GM18508 (cell line): ENCODE data around the gene TRAPPC2L.
A peak's percentile ranks its signal among the peaks of the same experiment; 100 is the strongest.

Source experiments
- ATAC-seq: cut with Tn5 transposase; IDR thresholded peaks from one replicate; pipeline ENCODE4 v1.9.1; 2021; ENCODE audit warnings: moderate number of reproducible peaks; ENCODE audit not compliant: insufficient read depth, unreplicated experiment

The TRAPPC2L gene

GRCh38 chr16:88856828-88857727 is at the start of gene TRAPPC2L, which contains the start of gene GALNS:
Gene TRAPPC2L (plus strand): TSS chr16:88857127. CDS start chr16:88857151, 24 bp downstream.
Gene GALNS (minus strand): TSS chr16:88856947. CDS start chr16:88856877, 70 bp downstream.
- ATAC-seq, result no peak

GRCh38 chr16:88807142-88807625 is 49.7 kb upstream of the TRAPPC2L start:
- no peak for ATAC-seq

DNA sequence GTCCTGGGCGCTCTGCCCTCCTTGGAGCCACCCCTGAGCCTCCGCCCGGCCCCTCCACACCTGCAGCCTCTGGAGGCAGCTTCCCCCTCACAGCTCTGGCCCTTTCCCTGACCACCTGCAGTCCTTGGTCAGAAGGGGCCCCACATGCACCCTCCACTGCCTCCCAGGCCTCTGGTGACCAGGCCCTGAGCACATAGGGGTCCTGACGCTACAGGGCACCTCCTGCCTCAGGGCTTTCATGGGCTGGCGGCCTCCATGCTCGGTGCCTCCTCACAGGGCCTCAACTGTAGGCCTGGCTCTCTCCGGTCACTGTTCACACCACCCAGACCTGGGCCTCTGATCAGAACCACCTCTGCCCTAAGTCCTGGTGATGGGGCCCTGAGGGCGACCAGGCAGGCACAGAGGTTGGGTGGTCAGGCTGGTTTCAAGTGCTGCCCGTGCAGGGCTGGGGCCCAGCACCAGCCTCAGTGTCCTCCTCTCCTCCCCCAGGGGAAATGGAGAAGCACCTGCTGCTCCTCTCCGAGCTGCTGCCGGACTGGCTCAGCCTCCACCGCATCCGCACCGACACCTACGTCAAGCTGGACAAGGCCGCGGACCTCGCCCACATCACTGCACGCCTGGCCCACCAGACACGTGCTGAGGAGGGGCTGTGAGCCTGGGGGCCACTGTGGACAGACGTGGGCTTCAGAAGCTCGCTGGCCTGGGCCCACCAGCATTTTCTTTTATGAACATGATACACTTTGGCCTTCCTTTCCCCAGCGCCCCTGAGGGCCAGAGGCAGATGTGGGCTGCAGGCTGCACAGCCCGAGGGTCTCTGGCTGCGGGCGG is 49.1 kb upstream of the TRAPPC2L start:
- no peak for ATAC-seq

DNA sequence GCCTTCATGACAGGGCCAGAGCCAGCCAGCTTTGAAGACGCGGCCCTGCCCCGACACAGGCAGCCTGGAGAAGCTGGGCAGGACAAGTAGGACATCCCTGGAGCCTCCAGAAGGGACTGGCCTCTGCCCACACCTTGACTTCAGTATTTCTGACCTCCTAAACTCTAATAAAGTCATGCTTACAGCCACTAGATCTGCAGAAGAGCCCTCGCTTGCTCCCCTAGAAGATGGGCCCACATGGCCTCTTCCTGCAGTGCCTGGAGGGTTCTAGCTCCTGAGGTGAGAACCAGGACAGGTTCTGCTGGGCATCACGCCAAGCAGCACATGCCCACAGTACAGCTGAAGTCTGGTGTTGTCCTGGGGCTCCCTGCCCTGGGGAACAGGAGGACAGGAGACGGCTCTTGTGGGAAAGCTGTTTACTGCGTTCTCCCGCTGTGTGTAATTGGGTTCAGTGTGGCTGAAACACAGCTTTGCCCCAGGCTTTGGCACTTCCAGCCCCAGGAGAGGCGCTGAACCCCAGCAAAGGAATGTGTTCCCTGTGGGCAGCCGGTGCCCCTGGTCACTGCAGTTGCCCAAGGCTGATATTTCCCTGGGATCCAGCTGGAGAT is 47.8 kb upstream of the TRAPPC2L start:
- no peak for ATAC-seq

DNA sequence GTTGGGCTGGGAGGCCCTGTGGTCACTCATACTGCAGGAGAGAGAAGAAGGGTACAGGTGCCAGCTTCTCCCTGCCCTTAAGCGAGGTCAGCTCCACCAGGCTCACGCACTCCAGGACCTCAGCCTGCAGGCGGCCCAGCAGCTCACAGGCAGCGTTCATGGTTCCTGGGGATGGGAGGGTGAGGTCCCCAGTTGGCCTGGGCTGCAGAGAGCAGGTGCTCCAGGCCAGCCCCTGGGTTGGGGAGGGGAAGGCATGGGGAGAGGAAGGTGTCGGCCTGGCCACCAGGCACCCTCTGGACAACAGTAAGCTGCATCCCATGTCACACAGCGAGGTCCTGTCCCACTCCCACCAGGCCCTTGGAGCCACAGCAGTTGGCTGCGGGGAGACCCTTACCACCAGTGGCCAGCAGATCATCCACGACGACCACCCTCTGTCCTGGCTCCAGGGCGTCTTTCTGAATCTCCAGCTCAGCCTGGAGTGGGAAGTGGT is 47.2 kb upstream of the TRAPPC2L start:
- ATAC-seq, result no peak

DNA sequence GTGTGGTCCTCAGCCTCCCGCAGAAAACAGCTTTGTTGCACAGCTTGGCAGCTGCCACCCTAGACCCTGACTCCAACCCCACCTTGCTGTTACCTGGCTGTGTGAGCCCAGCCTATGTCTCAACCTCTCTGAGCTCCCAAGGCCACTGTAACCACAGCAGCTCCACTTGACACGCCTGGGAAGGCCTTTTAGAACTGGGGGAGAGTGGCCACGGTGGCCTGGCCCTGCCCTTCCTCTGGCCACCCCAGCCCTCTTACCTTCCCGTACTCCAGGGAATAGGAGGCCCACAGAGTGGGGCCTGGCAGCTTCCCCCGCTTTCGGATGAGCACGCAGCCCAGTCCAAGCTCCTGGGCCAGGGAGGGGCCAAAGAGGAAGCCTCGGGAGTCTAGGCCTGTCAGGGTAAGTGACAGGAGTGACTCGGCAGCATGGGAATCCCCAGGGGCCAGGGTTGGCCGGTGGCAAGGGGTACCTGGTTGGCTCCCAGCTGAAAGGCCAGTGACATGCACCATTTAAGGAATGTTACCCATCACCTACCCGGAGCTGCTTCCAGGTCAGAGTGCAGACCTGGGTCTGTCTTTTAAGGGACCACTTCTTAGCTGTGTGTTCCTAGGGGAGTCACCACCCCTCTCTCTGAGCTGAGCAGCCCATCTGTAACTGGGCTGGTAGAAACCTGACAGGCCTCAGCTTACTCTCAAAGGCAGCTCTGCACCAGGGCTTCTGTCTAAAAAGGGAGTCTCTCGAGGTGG is 46.6 kb upstream of the TRAPPC2L start:
- no peak for ATAC-seq

GRCh38 chr16:88810912-88811768 is 45.8 kb upstream of the TRAPPC2L start:
- peak; percentile 24 for ATAC-seq

DNA sequence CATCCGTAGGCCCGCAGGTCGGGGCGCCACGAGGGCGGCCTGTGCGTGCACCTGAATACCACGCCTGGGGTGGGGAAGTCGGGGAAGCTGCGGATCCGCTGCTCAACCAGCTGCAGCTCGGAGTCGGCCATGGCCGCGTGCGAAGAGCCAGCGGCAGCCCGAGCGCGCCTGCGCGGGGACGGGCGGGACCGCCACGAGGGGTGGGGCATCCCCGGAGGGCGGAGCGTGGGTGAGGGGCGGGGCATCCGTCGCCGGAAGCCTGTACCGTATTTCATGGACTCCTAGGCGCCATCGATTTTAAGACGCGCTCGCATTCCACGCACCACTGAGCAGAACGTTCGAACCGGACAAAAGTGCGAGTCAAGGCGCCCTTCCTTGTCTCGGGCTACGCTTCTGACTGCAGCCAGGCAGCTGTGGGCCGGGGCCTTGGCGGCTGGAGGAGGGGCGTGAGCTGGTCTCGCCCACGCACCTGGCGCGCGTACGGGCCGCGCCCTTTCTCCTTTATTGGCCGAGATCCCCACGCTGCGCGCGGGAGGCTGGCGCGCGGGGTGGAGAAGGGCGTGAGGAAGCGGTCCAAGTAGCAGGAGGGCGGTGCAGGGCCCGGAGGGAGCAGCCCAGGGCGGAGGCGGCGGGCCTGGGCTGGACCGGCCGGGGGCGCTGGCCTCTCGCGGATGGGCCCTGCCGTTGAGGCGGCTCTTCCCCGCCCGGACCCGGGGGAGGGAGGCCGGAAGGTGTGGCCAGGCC is 45.0 kb upstream of the TRAPPC2L start, which contains the start of gene APRT:
TSS of gene APRT (minus strand) at position 160 of the 744 bp plus-strand sequence. CDS start at position 131, 29 bp downstream.
- ATAC-seq, result peak; percentile 47

DNA sequence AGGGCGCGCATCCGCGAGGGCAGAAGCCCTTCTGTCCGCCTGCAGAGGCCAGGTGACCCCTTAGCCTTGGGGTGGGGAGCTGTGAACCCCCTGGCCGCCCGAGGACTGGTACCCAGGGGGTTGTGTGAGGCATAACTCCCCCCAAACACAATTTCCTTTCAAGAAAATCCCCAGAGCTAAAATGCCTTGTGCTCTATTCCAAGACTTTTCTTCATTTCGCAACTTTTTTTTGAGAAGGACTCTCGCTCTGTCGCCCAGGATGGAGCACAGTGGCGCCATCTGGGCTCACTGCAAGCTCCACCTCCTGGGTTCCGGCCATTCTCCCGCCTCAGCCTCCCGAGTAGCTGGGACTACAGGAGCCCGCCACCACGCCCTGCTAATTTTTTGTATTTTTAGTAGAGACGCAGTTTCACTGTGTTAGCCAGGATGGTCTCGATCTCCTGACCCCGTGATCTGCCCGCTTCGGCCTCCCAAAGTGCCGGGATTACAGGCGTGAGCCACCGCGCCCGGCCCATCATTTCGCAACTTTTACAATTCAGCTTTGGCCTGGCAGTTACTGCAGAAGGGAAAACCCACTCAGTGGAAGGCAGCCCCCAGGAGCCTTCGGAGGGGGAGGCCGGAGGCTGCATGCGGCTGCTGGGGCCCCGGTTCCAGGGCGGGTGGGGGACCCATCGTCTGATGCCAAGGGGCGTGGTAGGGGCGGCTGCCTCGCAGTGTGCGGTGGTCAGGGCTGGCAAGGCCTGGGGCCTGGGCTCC is 44.2 kb upstream of the TRAPPC2L start:
- ATAC-seq, result no peak

DNA sequence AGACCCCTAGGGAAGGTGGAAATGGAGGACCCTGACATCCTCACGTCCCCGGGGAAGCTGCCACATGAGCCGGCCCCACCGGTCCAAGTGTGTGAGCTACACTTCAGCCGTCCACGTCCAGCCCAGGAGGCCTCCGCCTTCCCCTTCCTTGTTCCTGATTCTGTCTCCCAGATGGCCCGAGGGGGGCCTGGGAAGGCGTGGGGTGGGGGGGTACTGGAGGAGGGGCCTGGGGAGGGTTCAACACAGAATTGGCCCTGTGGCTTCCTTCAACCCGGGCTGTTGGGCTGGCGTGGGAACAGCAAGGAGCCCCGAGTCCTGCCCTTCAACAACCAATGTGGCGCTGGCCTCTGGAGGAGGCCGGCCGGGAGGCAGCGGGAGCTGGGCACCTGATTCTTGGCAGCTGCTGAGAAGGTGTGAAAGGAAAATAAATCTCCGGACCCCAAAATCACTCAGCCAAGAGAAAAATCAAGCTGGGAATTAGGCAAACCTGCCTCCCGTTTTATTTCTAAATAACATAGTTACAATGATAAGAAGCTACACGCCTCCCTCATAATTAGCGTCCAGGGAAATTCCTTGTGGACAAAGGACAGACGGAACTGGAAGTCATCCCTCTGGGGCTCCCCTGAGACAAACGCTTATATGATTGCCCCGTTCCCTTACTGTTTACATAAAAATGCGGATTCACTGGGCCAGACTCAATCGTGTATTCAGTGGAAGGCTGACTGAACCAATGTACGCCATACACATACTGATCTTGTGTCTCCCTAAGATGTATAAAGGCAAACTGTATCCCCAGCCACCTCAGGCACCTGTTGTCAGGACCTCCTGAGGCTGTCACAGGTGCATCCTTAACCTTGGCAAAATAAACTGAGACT is 43.4 kb upstream of the TRAPPC2L start:
- no peak for ATAC-seq

DNA sequence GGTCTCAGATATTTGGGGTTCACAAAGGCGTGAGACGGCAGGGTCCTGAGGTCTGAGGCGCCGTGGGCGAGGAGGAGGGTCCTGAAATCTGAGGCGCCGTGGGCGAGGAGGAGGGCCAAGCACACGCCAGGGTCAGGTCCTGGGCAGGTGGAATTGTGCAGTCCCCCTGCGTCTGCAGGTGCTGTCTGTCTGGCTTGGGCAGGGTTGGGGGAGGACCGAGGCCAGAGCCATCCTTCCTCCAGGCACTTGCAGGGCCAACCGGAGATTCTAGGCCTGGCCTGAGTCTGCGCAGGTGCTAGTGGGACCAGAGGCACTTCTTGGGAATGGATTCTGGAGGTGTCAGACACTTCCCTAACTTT is 42.8 kb upstream of the TRAPPC2L start:
- ATAC-seq, result no peak

GRCh38 chr16:88815227-88815626 is 41.7 kb upstream of the TRAPPC2L start:
- no peak for ATAC-seq

DNA sequence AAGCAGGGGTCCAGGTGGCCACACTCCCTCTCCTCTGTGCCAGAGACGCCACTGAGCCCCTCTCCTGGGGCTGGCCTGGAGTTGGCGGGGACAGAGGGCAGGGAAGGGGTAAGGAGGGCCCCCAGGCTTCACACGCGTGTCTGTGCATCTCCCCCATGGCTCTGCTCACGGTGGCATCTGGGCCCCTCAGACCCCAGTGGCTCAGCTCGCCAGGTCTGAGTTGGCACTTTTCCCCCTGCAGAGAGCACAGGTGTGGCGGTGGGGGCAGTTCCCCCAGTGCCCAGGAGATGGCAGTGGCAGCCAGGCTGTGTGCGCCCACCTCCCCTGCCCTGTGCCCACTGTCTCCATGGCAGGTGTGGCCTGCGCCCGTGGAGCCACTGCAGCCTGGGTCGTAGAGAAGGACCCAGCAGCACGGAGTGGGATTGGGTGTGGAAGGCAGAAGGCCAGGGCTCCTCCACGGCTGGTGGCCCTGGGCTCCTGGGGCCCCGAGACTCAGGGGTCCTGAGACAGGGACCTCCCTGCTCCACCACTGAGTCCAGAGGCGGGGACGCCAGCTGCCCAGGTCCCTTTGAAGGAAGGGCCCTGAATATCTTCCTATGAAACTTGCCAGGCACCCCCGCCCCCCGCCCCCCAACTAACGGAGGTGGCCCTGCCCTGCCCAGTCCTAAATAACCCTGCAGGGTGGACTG is 40.9 kb upstream of the TRAPPC2L start:
- ATAC-seq, result no peak

DNA sequence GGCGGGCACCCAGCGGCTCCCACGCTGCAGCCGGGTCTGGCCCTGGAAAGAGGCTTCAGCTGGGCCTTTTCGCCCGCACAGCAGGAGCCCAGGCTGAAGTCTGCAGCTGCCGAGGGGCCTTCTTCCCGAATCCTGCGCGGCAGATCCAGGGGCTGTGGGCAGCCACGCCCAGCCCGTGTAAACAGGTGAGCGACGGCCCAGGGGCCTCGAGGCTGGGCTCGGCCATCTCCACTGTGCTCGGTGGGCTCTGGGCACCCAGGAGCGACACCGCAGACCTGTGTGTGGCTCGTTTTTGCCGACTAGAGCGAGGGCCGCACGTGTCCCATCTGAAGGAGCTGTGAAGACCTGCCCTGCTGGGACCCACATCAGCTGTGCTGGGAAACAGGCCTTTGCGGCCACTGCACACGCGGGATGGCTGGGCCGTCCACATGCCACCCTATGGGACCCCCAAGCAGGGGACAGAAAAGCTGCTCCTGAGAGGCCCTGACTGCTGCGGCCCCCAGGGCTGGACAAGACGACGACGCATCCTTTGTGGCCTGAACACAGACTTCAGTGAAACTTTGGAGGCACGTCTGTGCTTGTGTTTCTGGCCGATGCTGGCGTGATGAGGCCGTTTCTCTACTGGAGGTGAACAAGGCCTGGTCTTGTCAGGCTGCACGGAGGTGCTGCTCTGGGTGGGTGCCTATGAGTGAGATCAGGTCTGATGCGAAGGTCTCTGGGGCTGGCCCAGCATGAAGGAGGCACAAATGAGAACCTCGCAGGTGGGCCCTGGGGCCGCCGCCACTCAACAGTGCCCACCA is 40.0 kb upstream of the TRAPPC2L start:
- ATAC-seq, result no peak
